Heart right ventricle (tissue), 16 donors: ENCODE measurements around the gene C19orf47. TPM values are rescaled to one million over a fixed set of nuclear protein-coding genes. Genes with fewer than 3 reads are reported as not detected.

Experiments used
- ATAC-seq, 8 donors: fragments of 200-7000 bp; cut with Tn5 transposase; one replicate each; pipeline ENCODE4 v1.9.1; 2020; ENCODE audit warnings: mild to moderate bottlenecking in 8 of 8, moderate library complexity in 8 of 8, moderate number of reproducible peaks in 1 of 8
- DNase-seq, 2 donors: peaks; one replicate each; pipeline ENCODE4 v3.0.0-alpha.2; 2020
- H3K27ac ChIP-seq, 10 donors: fragments of 200-600 bp; sonication (generic) in 2 of 10; one replicate each; pipeline versions ENCODE4 v1.5.0 to v1.8.0; 2020 to 2022; ENCODE audit warnings: mild to moderate bottlenecking in 3 of 10
- H3K27me3 ChIP-seq, 7 donors: fragments of 200-600 bp; one replicate each; pipeline ENCODE4 v1.8.0; 2021 to 2022; ENCODE audit warnings: mild to moderate bottlenecking in 2 of 7
- H3K36me3 ChIP-seq, 9 donors: fragments of 200-600 bp; sonication (generic) in 1 of 9; one replicate each; pipeline versions ENCODE4 v1.5.0 to v1.8.0; 2020 to 2022; ENCODE audit warnings: mild to moderate bottlenecking in 2 of 9
- H3K4me1 ChIP-seq, 9 donors: fragments of 200-600 bp; sonication (generic) in 1 of 9; one replicate each; pipeline versions ENCODE4 v1.5.0 to v1.8.0; 2020 to 2022; ENCODE audit warnings: mild to moderate bottlenecking in 4 of 9
- H3K4me3 ChIP-seq, 10 donors: fragments of 200-600 bp; sonication (generic) in 2 of 10; one replicate each; pipeline versions ENCODE4 v1.5.0 to v1.8.0; 2020 to 2022; ENCODE audit warnings: mild to moderate bottlenecking in 7 of 10, moderate library complexity in 2 of 10
- H3K9me3 ChIP-seq, 11 donors: fragments of 200-600 bp in 10 of 11; sonication (generic) in 2 of 11; one replicate each; pipeline versions ENCODE4 v1.5.0 to v1.8.0; 2013 to 2022; ENCODE audit warnings: mild to moderate bottlenecking in 2 of 11, control low read depth in 1 of 11, moderate library complexity in 1 of 11
- WGBS, 2 donors: extraction: QIAGEN DNeasy Blood & Tissue Kit; methylation state at CpG; one replicate each; pipeline ENCODE4 v1.1.7; 2013; ENCODE audit warnings: inconsistent platforms in 1 of 2; 5-methylcytosine and 5-hydroxymethylcytosine counted together
- intact Hi-C, 10 donors: fragments of 100-400 bp; cut with DNase I; formaldehyde crosslinking; loops; one replicate each; pipeline versions ENCODE4 v1.11.1 to v1.14.2; 2022
- polyA plus RNA-seq, 2 donors: library from polyadenylated mRNA; stranded (reverse); fragments of 200-250 nt; gene quantifications; one replicate each; pipeline ENCODE4 v1.2.3, GENCODE V29; 2013
- total RNA-seq, 10 donors: library from RNA; stranded (reverse); fragmentation: NEBNext Ultra II Directional in 3 of 10; extraction: Animal tissue kit (Norgen Biotek cat#: 25700) in 3 of 10; gene quantifications; one replicate each; pipeline versions ENCODE4 v1.2.1 to v1.2.4, GENCODE V29; 2021 to 2023
- TF ChIP-seq, protein P1 (sequence below), 9 donors: fragments of 200-600 bp; sonication (generic) in 2 of 9; IDR thresholded peaks; one replicate each; pipeline versions ENCODE4 v1.5.0 to v1.8.0; 2021 to 2022; ENCODE audit warnings: antibody characterized with exemption in 9 of 9, mild to moderate bottlenecking in 5 of 9, moderate library complexity in 1 of 9
- donor health status: Arrhythmogenic right ventricular cardiomyopathy.
- donor health status: ischemic (EF 13 %, LVEDD 7.1; RV severe dilation, severe dysfunction).
- donor health status: healthy with polysubstance abuse.
- donor health status: DM: no; HTN: yes; CAD: no.
- donor health status: DM: no; HTN: no; CAD: no.
- donor health status: ischemic (EF 25% LVEDD 6.9; RV normal size, moderate dysfunction).
- donor health status: ischemic (EF 25% LVEDD 5.7; RV mildly dilated, moderate dysfunction).
- donor health status: healthy.
- donor health status: DM: yes; HTN: yes; CAD: no.
- donor health status: Ischemic cardiomyopathy.
- donor health status: ischemic (EF 35%, LVEDD 5.7; RV mildly dilated, moderate dysfunction).
- donor health status: nonischemic (EF 11% LVEDD 7.7; RV severe dilation, severe dysfunction).
- donor health status: DM: yes; HTN: yes; CAD: no.
- donor health status: PGD.
- donor health status: ischemic (EF 29% LVEDD 5.4; RV normal size, mild dysfunction).
- donor health status: nonischemic (EF 23%, LVEDD 6.1; RV moderate dilation, normal function).

Gene C19orf47
- total and polyA plus RNA-seq, 12 donors, result 138 to 347 (median 150) TPM

DNA sequence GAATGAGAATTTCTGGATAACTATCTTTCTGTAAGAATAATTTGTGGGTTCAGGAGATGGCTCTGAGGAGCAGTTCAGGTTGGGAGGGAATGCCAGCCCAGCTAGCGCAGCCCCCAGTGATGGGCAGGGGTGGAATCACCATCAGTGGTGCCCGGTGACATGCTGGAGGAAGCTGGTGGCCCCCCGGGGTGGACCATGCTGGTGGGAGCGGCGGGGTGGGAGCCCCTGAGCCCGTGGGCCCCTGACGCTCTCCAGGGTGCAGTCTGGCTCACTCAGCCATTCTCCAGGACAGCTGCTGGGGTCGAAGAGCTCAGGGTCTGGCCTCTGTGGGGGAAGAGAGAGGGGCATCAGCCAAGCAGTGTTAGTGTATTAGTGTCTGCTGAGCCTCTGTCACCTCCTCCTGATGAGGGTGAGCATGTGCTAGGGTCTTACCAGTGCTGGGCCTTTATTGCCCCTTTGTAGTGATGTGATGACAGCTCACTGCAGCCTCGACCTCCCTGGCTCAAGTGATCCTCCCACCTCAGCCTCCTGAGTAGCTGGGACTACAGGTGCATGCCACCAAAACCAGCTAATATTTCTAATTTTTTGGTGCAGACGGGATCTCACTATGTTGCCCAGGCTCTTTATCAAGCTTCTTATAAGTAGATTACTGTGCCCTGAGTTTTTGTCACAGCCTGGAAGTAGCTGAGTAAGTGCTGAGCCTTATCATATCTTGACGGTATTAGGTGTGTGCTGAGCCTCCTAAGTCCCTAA, 31.4 kb upstream of the C19orf47 start:
- no peak overlapping the region for H3K27ac ChIP-seq
- 85 to 86% methylated on average over 11 of the region's 11 CpGs for WGBS, 2 donors
- intact Hi-C loops, result no loop called here
- H3K27me3 ChIP-seq, result no peaks in the 10 kb centered on the region
- H3K4me3 ChIP-seq, result no peak overlapping the region
- H3K4me1 ChIP-seq, result no peaks in the 10 kb centered on the region
- peaks cover 0 to 53% (median 19%) of the 10 kb centered on the region in 9 donors for H3K36me3 ChIP-seq
- no peak for DNase-seq
- no peaks in the 10 kb centered on the region for H3K9me3 ChIP-seq
- TF ChIP-seq, protein P1, sequence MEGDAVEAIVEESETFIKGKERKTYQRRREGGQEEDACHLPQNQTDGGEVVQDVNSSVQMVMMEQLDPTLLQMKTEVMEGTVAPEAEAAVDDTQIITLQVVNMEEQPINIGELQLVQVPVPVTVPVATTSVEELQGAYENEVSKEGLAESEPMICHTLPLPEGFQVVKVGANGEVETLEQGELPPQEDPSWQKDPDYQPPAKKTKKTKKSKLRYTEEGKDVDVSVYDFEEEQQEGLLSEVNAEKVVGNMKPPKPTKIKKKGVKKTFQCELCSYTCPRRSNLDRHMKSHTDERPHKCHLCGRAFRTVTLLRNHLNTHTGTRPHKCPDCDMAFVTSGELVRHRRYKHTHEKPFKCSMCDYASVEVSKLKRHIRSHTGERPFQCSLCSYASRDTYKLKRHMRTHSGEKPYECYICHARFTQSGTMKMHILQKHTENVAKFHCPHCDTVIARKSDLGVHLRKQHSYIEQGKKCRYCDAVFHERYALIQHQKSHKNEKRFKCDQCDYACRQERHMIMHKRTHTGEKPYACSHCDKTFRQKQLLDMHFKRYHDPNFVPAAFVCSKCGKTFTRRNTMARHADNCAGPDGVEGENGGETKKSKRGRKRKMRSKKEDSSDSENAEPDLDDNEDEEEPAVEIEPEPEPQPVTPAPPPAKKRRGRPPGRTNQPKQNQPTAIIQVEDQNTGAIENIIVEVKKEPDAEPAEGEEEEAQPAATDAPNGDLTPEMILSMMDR (IDR thresholded peaks at IDR 0.05), result no peak
- ATAC-seq, result peak in 1 of 8 donors; percentile 15

DNA sequence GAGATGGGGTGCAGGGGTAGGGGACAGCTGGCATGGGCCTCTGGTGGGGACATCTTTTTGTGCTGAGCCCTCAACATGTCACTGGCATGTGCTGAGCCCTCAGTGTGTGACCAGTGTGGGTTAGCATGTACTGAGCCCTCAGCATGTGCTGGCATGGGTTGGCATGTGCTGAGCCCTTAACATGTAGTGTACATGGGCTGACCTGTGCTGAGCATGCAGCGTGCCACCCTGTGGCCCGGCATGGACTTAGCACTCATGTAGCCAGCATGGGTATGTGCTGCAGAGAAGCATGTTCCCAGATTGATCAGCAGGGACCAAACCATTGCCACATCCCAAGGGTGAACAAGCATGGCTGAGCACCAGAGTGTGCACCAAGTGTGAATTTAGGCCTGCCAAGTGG, 30.3 kb upstream of the C19orf47 start:
- ATAC-seq, result no peak
- 87% methylated on average over 2 of the region's 2 CpGs for WGBS, 2 donors
- TF ChIP-seq, protein P1 (IDR thresholded peaks at IDR 0.05), result no peak
- no peak overlapping the region for H3K4me3 ChIP-seq
- intact Hi-C loops, result no loop called here
- no peak for DNase-seq
- no peaks in the 10 kb centered on the region for H3K27me3 ChIP-seq
- H3K9me3 ChIP-seq, result no peaks in the 10 kb centered on the region
- H3K36me3 ChIP-seq, result peaks cover 0 to 65% (median 19%) of the 10 kb centered on the region in 9 donors
- H3K27ac ChIP-seq, result no peak overlapping the region
- no peaks in the 10 kb centered on the region for H3K4me1 ChIP-seq

DNA sequence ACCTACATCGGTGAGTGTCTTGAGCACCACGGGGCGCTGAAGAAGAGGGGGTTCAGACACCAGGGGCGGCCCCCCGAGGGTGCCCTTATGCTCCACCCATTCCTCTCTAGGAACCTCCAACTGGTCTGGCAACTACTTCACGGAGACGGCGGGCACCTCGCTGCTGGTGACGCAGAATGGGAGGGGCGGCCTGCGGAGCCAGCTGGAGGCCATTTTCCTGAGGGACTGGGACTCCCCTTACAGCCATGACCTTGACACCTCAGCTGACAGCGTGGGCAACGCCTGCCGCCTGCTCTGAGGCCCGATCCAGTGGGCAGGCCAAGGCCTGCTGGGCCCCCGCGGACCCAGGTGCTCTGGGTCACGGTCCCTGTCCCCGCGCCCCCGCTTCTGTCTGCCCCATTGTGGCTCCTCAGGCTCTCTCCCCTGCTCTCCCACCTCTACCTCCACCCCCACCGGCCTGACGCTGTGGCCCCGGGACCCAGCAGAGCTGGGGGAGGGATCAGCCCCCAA, 29.7 kb upstream of the C19orf47 start:
- 94% methylated on average over 25 of the region's 25 CpGs for WGBS, 2 donors
- TF ChIP-seq, protein P1 (IDR thresholded peaks at IDR 0.05), result no peak

DNA sequence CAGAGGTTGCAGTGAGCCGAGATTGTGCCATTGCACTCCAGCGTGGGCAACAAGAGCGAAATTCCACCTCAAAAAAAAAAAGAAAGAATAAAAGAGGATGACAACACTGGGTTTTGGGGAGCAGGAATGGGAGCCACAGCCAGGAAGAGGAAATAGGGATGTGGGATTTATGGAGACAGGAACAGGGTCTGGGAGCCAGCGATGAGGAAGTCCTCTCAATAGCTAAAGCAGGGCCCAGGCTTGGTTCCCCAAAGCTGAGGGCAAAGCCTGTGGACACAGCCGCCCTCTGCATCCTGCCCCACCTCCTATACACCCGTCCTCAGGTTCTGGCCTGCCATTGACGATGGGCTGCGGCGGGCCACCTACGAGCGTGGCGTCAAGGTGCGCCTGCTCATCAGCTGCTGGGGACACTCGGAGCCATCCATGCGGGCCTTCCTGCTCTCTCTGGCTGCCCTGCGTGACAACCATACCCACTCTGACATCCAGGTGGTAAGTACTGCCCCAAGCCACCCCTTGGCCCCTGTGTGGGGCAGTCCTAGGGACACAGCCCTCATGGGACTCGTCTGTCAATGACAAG, 28.2 kb upstream of the C19orf47 start:
- Histone ChIP-seq H3K27me3 (no peaks in the 10 kb centered on the region), H3K4me3 (no peak overlapping the region), H3K9me3 (no peaks in the 10 kb centered on the region), H3K36me3 (peaks cover 0 to 86% (median 29%) of the 10 kb centered on the region in 9 donors), H3K4me1 (no peaks in the 10 kb centered on the region), H3K27ac (no peak overlapping the region)
- 90 to 96% methylated on average over 17 of the region's 17 CpGs for WGBS, 2 donors
- DNase-seq (no peak), ATAC-seq (no peak)
- TF ChIP-seq, protein P1 (IDR thresholded peaks at IDR 0.05), result no peak
- intact Hi-C loops, result no loop called here

More for the DNA sequence above, 29.7 kb upstream of the C19orf47 start:
- peaks cover 0 to 70% (median 22%) of the 10 kb centered on the region in 9 donors for H3K36me3 ChIP-seq
- ATAC-seq (no peak), DNase-seq (no peak)
- H3K4me1 ChIP-seq, result no peaks in the 10 kb centered on the region
- intact Hi-C loops, result no loop called here
- no peaks in the 10 kb centered on the region for H3K27me3 ChIP-seq
- no peak overlapping the region for H3K4me3 ChIP-seq
- no peaks in the 10 kb centered on the region for H3K9me3 ChIP-seq
- no peak overlapping the region for H3K27ac ChIP-seq
